GM11168 (cell line): Measurements from ENCODE around the gene RBPJL.

ENCODE experiments used
- in situ Hi-C: fragments of 300-500 bp; cut with MboI; formaldehyde crosslinking; loops from one replicate; pipeline ENCODE4 v1.12.0; 2022; ENCODE audit warnings: low sequenced_read_pairs; ENCODE audit not compliant: unreplicated experiment

Gene RBPJL

DNA sequence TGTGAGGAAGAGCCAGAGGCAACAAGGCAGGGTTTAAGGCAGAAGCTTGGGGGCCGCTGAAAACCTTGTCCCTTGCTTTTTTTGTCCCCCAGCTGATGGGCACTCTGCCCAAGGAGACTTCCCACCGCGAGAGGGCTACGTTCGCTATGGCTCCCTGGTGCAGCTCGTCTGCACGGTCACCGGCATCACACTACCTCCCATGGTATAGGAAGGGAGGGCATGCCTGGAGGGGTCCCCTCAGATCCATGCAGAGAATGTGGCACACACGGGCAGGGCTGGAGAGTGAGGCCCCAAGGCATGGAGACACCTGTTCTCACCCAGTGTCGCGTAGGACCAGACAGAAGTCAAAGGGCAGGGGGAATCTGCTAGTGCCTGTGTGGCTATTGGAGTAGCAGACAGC, 7.3 kb downstream of the RBPJL start:
- in situ Hi-C loops, result no loop called here

DNA sequence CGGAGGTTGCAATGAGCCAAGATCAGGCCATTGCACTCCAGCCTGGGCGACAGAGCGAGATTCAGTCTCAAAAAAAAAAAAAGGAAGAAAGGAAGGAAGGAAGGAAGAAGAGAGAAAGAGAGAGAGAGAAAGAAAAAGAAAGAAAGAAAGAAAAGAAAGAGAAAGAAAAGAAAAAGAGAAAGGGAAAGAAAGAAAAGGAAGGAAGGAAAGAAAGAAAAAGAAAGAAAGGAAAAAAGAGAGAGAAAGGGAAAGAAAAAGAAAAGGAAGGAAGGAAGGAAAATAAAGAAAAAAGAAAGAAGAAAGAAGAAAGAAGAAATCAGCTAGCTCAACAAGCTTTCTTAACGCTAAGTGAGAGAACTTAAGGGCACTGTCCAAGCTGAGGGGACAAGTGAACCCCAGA, 9.0 kb downstream of the RBPJL start:
- in situ Hi-C loops, result no loop called here

DNA sequence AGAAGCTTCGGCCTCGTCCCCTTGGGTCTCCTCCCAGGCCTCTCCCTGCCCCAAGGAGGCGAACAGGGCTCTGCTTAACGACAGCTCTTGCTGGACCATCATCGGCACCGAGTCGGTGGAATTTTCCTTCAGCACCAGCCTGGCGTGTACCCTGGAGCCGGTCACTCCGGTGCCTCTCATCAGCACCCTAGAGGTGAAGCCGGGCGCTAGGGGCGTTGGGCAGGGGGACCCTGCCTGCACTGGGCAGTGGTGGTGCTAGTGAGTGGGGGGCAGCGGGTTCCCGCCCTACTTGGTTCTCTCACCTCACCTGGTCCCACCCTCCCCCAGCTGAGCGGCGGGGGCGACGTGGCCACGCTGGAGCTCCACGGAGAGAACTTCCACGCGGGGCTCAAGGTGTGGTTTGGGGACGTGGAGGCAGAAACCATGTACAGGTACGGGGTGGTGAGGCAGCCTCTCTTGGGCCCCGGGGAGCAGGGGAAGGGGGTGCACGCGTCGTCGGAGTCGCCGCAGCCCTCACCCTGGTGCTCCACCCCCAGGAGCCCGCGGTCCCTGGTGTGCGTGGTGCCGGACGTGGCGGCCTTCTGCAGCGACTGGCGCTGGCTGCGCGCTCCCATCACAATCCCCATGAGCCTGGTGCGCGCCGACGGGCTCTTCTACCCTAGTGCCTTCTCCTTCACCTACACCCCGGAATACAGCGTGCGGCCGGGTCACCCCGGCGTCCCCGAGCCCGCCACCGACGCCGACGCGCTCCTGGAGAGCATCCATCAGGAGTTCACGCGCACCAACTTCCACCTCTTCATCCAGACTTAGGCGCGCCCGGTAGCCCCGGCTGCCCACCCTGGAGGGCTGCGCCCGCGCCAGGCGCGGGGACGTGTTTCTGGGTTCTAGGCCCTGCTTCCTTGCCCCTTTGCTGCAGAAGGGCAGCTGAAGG, 9.8 kb downstream of the RBPJL start:
- in situ Hi-C loops, result no loop called here

DNA sequence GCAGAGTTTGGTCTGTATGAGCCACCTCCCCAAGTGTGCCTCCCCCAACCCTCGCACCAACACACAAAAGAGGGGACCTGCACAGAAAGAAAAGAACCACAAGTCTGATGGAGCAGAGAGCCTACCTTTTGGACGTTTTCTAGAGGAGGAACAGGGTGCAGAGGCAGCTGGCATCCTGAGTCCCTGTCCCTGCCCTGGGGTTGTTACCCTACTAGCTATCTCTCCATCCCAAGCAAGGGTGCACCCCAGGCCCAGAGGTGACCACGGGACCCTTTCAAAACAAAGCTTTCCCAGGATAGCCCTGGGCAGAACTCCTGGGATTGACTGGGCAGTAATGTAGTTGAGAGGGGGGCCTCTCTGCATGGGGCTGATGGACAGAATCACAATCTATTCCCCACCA, 11.2 kb downstream of the RBPJL start:
- in situ Hi-C loops, result no loop called here

DNA sequence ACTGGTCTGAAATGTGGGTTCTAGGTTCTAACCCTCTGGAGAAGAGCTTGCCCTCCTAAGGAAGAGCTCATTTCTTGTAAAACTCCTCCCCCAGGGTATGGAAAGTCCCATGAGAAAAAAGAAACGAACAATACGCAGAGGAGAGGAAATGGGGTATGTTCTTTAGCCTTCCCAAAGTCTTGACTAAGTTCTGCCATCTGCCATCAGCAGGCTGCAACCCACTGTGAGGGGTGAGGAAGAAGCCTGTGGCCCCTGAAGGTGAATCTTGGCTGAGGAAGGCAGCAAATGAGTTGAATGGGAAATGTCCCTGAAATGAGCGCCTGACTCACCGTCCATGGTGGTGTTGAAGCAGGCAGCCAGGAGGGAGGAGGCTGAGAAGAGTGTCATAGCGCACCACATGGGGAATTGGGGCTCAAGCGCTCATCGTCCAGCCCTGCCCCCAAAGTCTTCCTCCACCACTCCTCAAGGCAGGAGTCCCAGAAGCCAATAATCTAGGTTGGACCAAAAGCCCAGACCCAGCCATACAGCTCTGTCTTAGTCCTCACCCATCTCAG, 11.8 kb downstream of the RBPJL start:
- in situ Hi-C loops, result no loop called here

DNA sequence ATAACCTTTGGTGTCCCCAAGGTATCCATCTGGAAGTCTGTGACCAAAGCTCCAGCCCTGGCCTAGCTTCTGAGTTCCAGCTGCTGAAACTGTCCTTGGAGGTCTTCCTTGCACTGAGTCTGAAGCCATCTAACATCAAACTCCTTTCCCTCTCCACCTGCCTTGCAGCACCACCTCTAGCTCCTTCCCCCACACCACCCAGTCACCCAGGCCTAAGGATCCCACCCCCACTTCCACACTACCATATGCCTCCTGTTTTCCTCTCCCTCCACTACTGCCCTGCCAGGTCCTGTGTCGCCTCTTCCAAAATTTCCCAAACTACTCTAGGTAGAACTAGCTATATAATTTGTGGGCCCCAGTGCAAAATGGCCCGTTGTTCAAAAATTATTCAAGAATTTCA, 12.3 kb downstream of the RBPJL start:
- in situ Hi-C loops, result no loop called here

DNA sequence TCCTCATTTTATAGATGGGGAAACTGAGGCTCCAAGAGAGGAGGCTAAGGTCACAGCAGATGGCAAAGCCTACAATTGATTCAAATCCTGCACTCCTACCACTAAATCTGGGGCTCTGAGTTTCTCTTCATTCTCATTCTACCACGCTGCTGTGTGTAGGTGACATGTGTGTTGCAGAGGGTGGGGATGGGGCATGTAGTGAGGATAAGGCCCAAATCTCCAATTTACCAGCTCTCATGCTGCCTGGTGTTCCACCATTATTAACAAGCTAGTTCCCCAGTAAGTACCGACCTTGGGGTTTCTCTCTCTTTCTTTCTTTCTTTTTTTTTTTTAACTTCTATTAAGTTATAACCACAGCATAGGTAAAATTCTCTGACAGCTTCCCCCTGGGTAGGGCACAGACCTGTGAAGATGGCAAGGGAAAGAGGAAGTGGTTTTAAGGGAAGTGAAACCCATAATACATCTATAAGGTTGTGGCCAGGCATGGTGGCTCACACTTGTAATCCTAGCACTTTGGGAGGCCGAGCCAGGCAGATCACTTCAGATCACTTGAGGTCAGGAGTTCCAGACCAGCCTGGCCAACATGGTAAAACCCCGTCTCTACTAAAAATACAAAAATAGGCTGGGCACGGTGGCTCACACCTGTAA, 14.4 kb downstream of the RBPJL start:
- in situ Hi-C loops, result no loop called here

GRCh38 chr20:45322952-45323383, 16.3 kb downstream of the RBPJL start:
- in situ Hi-C loops, result no loop called here

DNA sequence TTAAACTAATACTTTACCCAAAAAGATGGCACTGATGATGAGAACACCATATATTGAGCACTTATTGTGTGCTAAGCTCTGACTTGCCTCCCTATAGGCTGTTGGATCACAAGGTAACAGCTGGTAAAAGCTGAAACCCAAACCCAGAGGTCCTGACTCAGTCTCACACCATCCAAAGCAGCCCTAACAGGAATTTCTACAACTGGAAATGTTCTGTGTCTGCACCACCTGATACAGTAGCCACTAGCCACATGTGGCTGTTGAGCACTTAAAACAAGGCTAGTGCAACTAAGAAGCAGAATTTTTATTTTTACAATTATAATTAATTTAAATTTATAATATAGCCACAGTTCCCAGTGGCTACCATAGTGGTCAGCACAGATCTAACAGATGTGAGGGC, 17.1 kb downstream of the RBPJL start:
- in situ Hi-C loops, result no loop called here

- in situ Hi-C loops, result no loop called here
These were observed 18.7 kb downstream of the RBPJL start for GRCh38 chr20:45325371-45325770.

DNA sequence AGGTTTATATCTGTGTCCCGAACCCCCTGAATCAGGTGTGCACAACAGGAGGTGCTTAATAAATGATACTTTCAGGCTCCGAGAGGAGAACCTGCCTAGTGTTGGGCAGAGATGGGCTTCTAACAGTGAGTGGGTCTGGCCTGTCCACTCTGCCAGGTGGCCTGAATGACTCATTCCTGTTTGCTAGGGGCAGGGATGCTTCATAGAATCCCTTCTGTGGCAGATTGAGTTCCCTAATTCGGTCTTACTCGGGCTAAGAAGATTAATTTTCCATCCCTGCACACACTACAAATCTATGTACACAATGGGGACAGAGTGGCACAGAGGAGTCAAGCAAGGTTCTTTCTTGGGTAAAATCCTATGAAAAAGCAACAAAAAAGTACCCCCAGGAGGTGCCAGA, 21.8 kb downstream of the RBPJL start:
- in situ Hi-C loops, result no loop called here

DNA sequence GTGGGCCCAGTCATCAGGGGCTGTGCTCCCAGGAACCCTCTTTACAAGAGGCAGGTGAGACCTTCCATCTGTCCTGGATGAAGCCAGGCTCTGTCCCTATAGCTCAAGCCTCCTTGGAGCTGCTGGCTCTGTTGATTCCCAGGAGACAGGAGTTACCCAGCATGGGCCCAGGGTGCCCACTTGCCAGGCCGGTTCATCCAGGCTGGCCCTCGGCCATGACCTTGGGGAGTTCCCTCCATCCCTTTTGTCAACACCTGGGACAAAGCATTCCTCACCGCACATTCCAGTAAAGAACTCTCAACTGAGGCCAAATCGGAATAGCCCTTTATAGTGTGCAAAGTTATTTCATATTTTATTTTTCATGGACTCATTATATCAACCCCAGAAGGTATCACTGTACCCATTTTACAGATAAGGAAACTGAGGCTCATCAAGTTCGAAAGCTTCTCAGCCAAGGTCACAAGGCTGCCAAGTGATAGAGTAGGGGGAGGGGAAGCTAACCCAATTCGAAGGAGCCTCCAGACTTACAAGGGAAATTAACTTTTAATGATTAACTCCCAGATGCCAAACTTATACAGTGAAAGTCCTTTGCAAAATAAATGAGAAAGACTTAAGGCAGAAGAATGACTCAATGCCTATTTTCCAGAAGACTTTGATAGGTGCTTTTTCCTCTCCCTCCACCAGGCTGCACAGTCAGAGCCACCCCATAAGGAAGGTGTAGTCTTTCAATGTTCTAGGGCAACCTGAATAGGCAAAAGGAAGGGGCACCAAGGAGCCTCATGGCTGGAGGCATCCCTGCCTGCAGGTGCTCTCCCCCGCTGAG, 23.1 kb downstream of the RBPJL start:
- in situ Hi-C loops, result no loop called here

- in situ Hi-C loops, result no loop called here
These were observed 23.8 kb downstream of the RBPJL start for GRCh38 chr20:45330476-45330875.

- in situ Hi-C loops, result no loop called here
These were observed 30.1 kb downstream of the RBPJL start for GRCh38 chr20:45336530-45337366.

GRCh38 chr20:45337367-45338120, 30.9 kb downstream of the RBPJL start:
- in situ Hi-C loops, result no loop called here

GRCh38 chr20:45338121-45339030, 31.7 kb downstream of the RBPJL start:
- in situ Hi-C loops, result no loop called here

- in situ Hi-C loops, result no loop called here
These were observed 32.4 kb downstream of the RBPJL start for GRCh38 chr20:45339084-45339483.

DNA sequence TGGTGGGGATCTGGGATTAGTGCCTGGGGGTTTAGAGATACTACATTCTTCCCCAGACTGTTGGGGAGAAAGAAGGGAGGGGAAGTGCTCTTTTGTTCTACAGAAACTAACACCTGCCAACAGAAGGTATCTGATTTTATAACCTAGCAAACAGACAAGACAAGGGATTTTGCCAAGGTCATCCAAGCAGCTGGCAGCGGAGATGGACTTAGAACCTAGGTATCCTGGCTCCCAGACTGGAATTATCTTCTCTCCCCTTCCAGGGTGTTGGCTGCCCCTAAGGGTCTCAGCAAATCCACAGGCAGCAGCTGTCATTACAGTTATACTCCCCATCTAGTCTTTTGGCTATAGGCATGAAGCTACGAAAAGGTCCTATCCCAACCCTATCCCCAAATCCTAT, 33.2 kb downstream of the RBPJL start:
- in situ Hi-C loops, result no loop called here
